Activated CD4-positive, alpha-beta memory T cell treated with anti-CD3 and anti-CD28 coated beads, Interleukin-2, amount 10 ng/mL, durations not matched to agents 7 days and 5 days (primary cell): Measurements from ENCODE around the gene NTN3. TPM values are rescaled to one million over a fixed set of nuclear protein-coding genes. Genes with fewer than 3 reads are reported as not detected.
A peak's percentile ranks its signal among the peaks of the same experiment; 100 is the strongest.

Experiments
- CTCF ChIA-PET: fragments of 350-600 bp; sonication (Branson Sonifier 250); formaldehyde crosslinking; loops from one replicate; lab custom pipeline; 2021; ENCODE audit warnings: antibody characterized with exemption, inconsistent platforms; lab: Charles Lee
- POLR2A ChIA-PET: fragments of 350-600 bp; sonication (Branson Sonifier 250); formaldehyde crosslinking; loops from one replicate; lab custom pipeline; 2021; ENCODE audit warnings: antibody characterized with exemption; lab: Charles Lee
- DNase-seq: peaks from one replicate; pipeline ENCODE4 v3.0.0-alpha.2; 2020
- H3K27ac Mint-ChIP-seq: one replicate; pipeline ENCODE4 v1.8.0; 2021; ENCODE audit warnings: mild to moderate bottlenecking, mixed read lengths
- H3K27me3 Mint-ChIP-seq: one replicate; pipeline ENCODE4 v1.8.0; 2021; ENCODE audit warnings: mixed read lengths
- H3K36me3 Mint-ChIP-seq: one replicate; pipeline ENCODE4 v1.8.0; 2021; ENCODE audit warnings: low read depth, mixed read lengths
- H3K4me1 Mint-ChIP-seq: one replicate; pipeline ENCODE4 v1.8.0; 2021; ENCODE audit warnings: mixed read lengths
- H3K4me3 Mint-ChIP-seq: one replicate; pipeline ENCODE4 v1.8.0; 2021; ENCODE audit warnings: mild to moderate bottlenecking, mixed read lengths
- H3K9me3 Mint-ChIP-seq: one replicate; pipeline ENCODE4 v1.8.0; 2021; ENCODE audit warnings: mixed read lengths
- total RNA-seq, 2 experiments: library from RNA; stranded (reverse); gene quantifications; one replicate each; pipeline ENCODE4 v1.2.3, GENCODE V29; 2021

The NTN3 gene
- total RNA-seq, 2 experiments from 2014 or later = not detected

- Mint-ChIP-seq H3K27me3 (no peaks in the 10 kb centered on the region), H3K27ac (peak overlapping the region; percentile 46), H3K4me1 (peaks cover 19% of the 10 kb centered on the region), H3K36me3 (no peaks in the 10 kb centered on the region), H3K4me3 (no peak overlapping the region), H3K9me3 (no peaks in the 10 kb centered on the region)
- ChIA-PET POLR2A (interaction anchor here (1.0 to 1.9 kb wide), 3 partner anchors 12 to 218 kb away, joined by 3 to 5 read pairs (median 4); partner anchors contain the start of genes CCNF and TBC1D24), CTCF (interaction anchor here (0.7 kb wide), 1 partner anchor 12 kb away, joined by 3 read pairs; the partner anchor contains the start of gene TBC1D24)
- peak; percentile 79 for DNase-seq
Measured at GRCh38 chr16:2486645-2487516, 15.8 kb downstream of the NTN3 start.

GRCh38 chr16:2487517-2487842 is 16.4 kb downstream of the NTN3 start:
- CTCF ChIA-PET = interaction anchor here (1.2 kb wide), 1 partner anchor 26 kb away, joined by 4 read pairs; the partner anchor contains the start of gene ATP6V0C
- no peaks in the 10 kb centered on the region for H3K9me3 Mint-ChIP-seq
- peaks cover 19% of the 10 kb centered on the region for H3K4me1 Mint-ChIP-seq
- no peaks in the 10 kb centered on the region for H3K36me3 Mint-ChIP-seq
- H3K27ac Mint-ChIP-seq = peak overlapping the region; percentile 46
- no peak for DNase-seq
- POLR2A ChIA-PET = interaction anchor here (1.9 kb wide), 1 partner anchor 58 kb away, joined by 5 read pairs; the partner anchor contains the start of gene CCNF
- no peak overlapping the region for H3K4me3 Mint-ChIP-seq
- H3K27me3 Mint-ChIP-seq = no peaks in the 10 kb centered on the region

GRCh38 chr16:2487903-2488531 is 16.9 kb downstream of the NTN3 start:
- CTCF ChIA-PET = interaction anchor here (0.6 to 1.2 kb wide), 5 partner anchors 12 to 168 kb away, joined by 3 to 5 read pairs (median 4); partner anchors contain the start of gene ATP6V0C
- no peak overlapping the region for H3K4me3 Mint-ChIP-seq
- POLR2A ChIA-PET = interaction anchor here (0.7 to 1.9 kb wide), 2 partner anchors 58 to 145 kb away, joined by 4 to 5 read pairs; partner anchors contain the start of gene CCNF
- peaks cover 19% of the 10 kb centered on the region for H3K4me1 Mint-ChIP-seq
- no peaks in the 10 kb centered on the region for H3K27me3 Mint-ChIP-seq
- H3K9me3 Mint-ChIP-seq = no peaks in the 10 kb centered on the region
- no peak overlapping the region for H3K27ac Mint-ChIP-seq
- DNase-seq = no peak
- H3K36me3 Mint-ChIP-seq = no peaks in the 10 kb centered on the region

GRCh38 chr16:2489581-2489980 is 18.5 kb downstream of the NTN3 start:
- ChIA-PET POLR2A (no interaction called here), CTCF (interaction anchor here (0.6 kb wide), 1 partner anchor 471 kb away, joined by 4 read pairs; no protein-coding TSS in a partner anchor)
- Mint-ChIP-seq H3K4me1 (peaks cover 19% of the 10 kb centered on the region), H3K27ac (no peak overlapping the region), H3K9me3 (no peaks in the 10 kb centered on the region), H3K36me3 (no peaks in the 10 kb centered on the region), H3K27me3 (no peaks in the 10 kb centered on the region), H3K4me3 (no peak overlapping the region)
- no peak for DNase-seq

GRCh38 chr16:2490190-2491105 is 19.4 kb downstream of the NTN3 start:
- no peaks in the 10 kb centered on the region for H3K9me3 Mint-ChIP-seq
- no peak for DNase-seq
- no peak overlapping the region for H3K27ac Mint-ChIP-seq
- H3K4me3 Mint-ChIP-seq = no peak overlapping the region
- H3K36me3 Mint-ChIP-seq = no peaks in the 10 kb centered on the region
- no peaks in the 10 kb centered on the region for H3K27me3 Mint-ChIP-seq
- ChIA-PET POLR2A (no interaction called here), CTCF (interaction anchor here (1.5 kb wide), 1 partner anchor 11 kb away, joined by 3 read pairs; no protein-coding TSS in a partner anchor)
- H3K4me1 Mint-ChIP-seq = peaks cover 19% of the 10 kb centered on the region

- no peaks in the 10 kb centered on the region for H3K9me3 Mint-ChIP-seq
- CTCF ChIA-PET = interaction anchor here (1.5 kb wide), 1 partner anchor 9 kb away, joined by 3 read pairs; no protein-coding TSS in a partner anchor
Measured at GRCh38 chr16:2492292-2492691, 21.2 kb downstream of the NTN3 start.

GRCh38 chr16:2493605-2494004 is 22.5 kb downstream of the NTN3 start:
- peaks cover 2% of the 10 kb centered on the region for H3K36me3 Mint-ChIP-seq
- H3K4me1 Mint-ChIP-seq = no peaks in the 10 kb centered on the region
- no peak overlapping the region for H3K4me3 Mint-ChIP-seq
- no peak for DNase-seq
- no peak overlapping the region for H3K27ac Mint-ChIP-seq
- no peaks in the 10 kb centered on the region for H3K27me3 Mint-ChIP-seq
- ChIA-PET POLR2A (no interaction called here), CTCF (no interaction called here)
- no peaks in the 10 kb centered on the region for H3K9me3 Mint-ChIP-seq

More at GRCh38 chr16:2492292-2492691, 21.2 kb downstream of the NTN3 start:
- Mint-ChIP-seq H3K36me3 (no peaks in the 10 kb centered on the region), H3K4me3 (no peak overlapping the region), H3K27ac (no peak overlapping the region), H3K4me1 (peaks cover 7% of the 10 kb centered on the region), H3K27me3 (no peaks in the 10 kb centered on the region)
- POLR2A ChIA-PET = no interaction called here
- DNase-seq = no peak

- Mint-ChIP-seq H3K27ac (no peak overlapping the region), H3K4me3 (no peak overlapping the region), H3K27me3 (no peaks in the 10 kb centered on the region), H3K9me3 (no peaks in the 10 kb centered on the region), H3K4me1 (no peaks in the 10 kb centered on the region), H3K36me3 (peaks cover 2% of the 10 kb centered on the region)
- ChIA-PET CTCF (no interaction called here), POLR2A (no interaction called here)
- DNase-seq = no peak
Measured at GRCh38 chr16:2494616-2495015, 23.5 kb downstream of the NTN3 start.

GRCh38 chr16:2495041-2495440 is 23.9 kb downstream of the NTN3 start:
- Mint-ChIP-seq H3K36me3 (peaks cover 2% of the 10 kb centered on the region), H3K9me3 (no peaks in the 10 kb centered on the region), H3K4me1 (no peaks in the 10 kb centered on the region), H3K4me3 (no peak overlapping the region), H3K27ac (no peak overlapping the region), H3K27me3 (no peaks in the 10 kb centered on the region)
- no peak for DNase-seq
- ChIA-PET CTCF (no interaction called here), POLR2A (no interaction called here)

GRCh38 chr16:2496223-2497115 is 25.4 kb downstream of the NTN3 start:
- ChIA-PET POLR2A (no interaction called here), CTCF (no interaction called here)
- DNase-seq = no peak
- no peaks in the 10 kb centered on the region for H3K9me3 Mint-ChIP-seq
- H3K27ac Mint-ChIP-seq = no peak overlapping the region
- H3K36me3 Mint-ChIP-seq = peaks cover 2% of the 10 kb centered on the region
- no peaks in the 10 kb centered on the region for H3K27me3 Mint-ChIP-seq
- H3K4me3 Mint-ChIP-seq = no peak overlapping the region
- no peaks in the 10 kb centered on the region for H3K4me1 Mint-ChIP-seq

GRCh38 chr16:2497116-2497630 is 26.1 kb downstream of the NTN3 start:
- Mint-ChIP-seq H3K36me3 (peaks cover 2% of the 10 kb centered on the region), H3K27me3 (no peaks in the 10 kb centered on the region), H3K27ac (no peak overlapping the region), H3K4me1 (no peaks in the 10 kb centered on the region), H3K4me3 (no peak overlapping the region), H3K9me3 (no peaks in the 10 kb centered on the region)
- CTCF ChIA-PET = no interaction called here
- DNase-seq = no peak
- POLR2A ChIA-PET = no interaction called here
